H9 (cell line): ENCODE data around the gene DCAF10. TPM values are rescaled to one million over a fixed set of nuclear protein-coding genes. Genes with fewer than 3 reads are reported as not detected.

Experiments used
- DNase-seq: peaks from one replicate; pipeline ENCODE4 v3.0.0-alpha.2; 2017
- H2AFZ ChIP-seq: one replicate; pipeline ENCODE4 v1.6.1; 2013; ENCODE audit warnings: mild to moderate bottlenecking, low read length, control low read depth, moderate library complexity
- H2AK5ac ChIP-seq: 2 replicates; pipeline ENCODE4 v1.6.1; 2013; ENCODE audit warnings: low read length, control low read depth, mixed read lengths; ENCODE audit not compliant: insufficient read length
- H2BK120ac ChIP-seq: one replicate; pipeline ENCODE4 v1.6.1; 2013; ENCODE audit warnings: low read depth, mild to moderate bottlenecking, low read length, control low read depth, inconsistent platforms; ENCODE audit not compliant: poor library complexity, severe bottlenecking
- H2BK12ac ChIP-seq: 2 replicates; pipeline ENCODE4 v1.6.1; 2013; ENCODE audit warnings: low read length, control low read depth, mixed read lengths, low read depth; ENCODE audit not compliant: insufficient read length
- H2BK15ac ChIP-seq: 2 replicates; pipeline ENCODE4 v1.6.1; 2013; ENCODE audit warnings: low read depth, low read length, control low read depth
- H2BK20ac ChIP-seq: one replicate; pipeline ENCODE4 v1.6.1; 2013; ENCODE audit warnings: low read depth, mild to moderate bottlenecking, low read length, control low read depth, inconsistent platforms; ENCODE audit not compliant: poor library complexity, severe bottlenecking
- H2BK5ac ChIP-seq: 2 replicates; pipeline ENCODE4 v1.6.1; 2013; ENCODE audit warnings: low read length, control low read depth, mixed read lengths; ENCODE audit not compliant: insufficient read length
- H3K14ac ChIP-seq: 2 replicates; pipeline ENCODE4 v1.6.1; 2013; ENCODE audit warnings: low read length, control low read depth; ENCODE audit not compliant: insufficient read depth
- H3K18ac ChIP-seq: 2 replicates; pipeline ENCODE4 v1.6.1; 2013; ENCODE audit warnings: low read depth, mild to moderate bottlenecking, mixed read lengths, low read length, control low read depth; ENCODE audit not compliant: insufficient read length
- H3K23ac ChIP-seq: 2 replicates; pipeline ENCODE4 v1.6.1; 2013; ENCODE audit warnings: low read length, control low read depth, mixed read lengths, low read depth; ENCODE audit not compliant: insufficient read length
- H3K23me2 ChIP-seq: 2 replicates; pipeline ENCODE4 v1.6.1; 2013; ENCODE audit warnings: low read depth, mild to moderate bottlenecking, mixed read lengths, low read length, control low read depth; ENCODE audit not compliant: insufficient read length, poor library complexity, severe bottlenecking
- H3K27ac ChIP-seq: 2 replicates; pipeline ENCODE4 v1.5.1; 2013; ENCODE audit warnings: low read length, control low read depth, mixed read lengths, low read depth; ENCODE audit not compliant: insufficient read length
- H3K27me3 ChIP-seq: 2 replicates; pipeline ENCODE4 v1.6.1; 2013; ENCODE audit warnings: low read length, control low read depth, inconsistent platforms; ENCODE audit not compliant: insufficient read depth
- H3K4ac ChIP-seq: 2 replicates; pipeline ENCODE4 v1.6.1; 2013; ENCODE audit warnings: low read depth, mild to moderate bottlenecking, control low read depth, inconsistent platforms, low read length, moderate library complexity
- H3K4me1 ChIP-seq: 2 replicates; pipeline ENCODE4 v1.6.1; 2013; ENCODE audit warnings: low read length, control low read depth, inconsistent platforms; ENCODE audit not compliant: insufficient read depth
- H3K4me2 ChIP-seq: 2 replicates; pipeline ENCODE4 v1.6.1; 2013; ENCODE audit warnings: low read length, control low read depth, mixed read lengths; ENCODE audit not compliant: insufficient read length, insufficient read depth
- H3K56ac ChIP-seq: 2 replicates; pipeline ENCODE4 v1.6.1; 2013; ENCODE audit warnings: low read depth, mild to moderate bottlenecking, mixed read lengths, low read length, control low read depth; ENCODE audit not compliant: insufficient read length
- H3K79me1 ChIP-seq: 2 replicates; pipeline ENCODE4 v1.6.1; 2013; ENCODE audit warnings: low read depth, mild to moderate bottlenecking, moderate library complexity, low read length, control low read depth, inconsistent platforms; ENCODE audit not compliant: insufficient read depth, poor library complexity, severe bottlenecking
- H3K79me2 ChIP-seq: 2 replicates; pipeline ENCODE4 v1.6.1; 2013; ENCODE audit warnings: low read length, control low read depth, inconsistent platforms; ENCODE audit not compliant: insufficient read depth
- H3K9ac ChIP-seq: 2 replicates; pipeline ENCODE4 v1.6.1; 2013; ENCODE audit warnings: low read length, control low read depth, mixed read lengths; ENCODE audit not compliant: insufficient read length; ENCODE audit errors: extremely low read depth
- H3K9me3 ChIP-seq: one replicate; pipeline ENCODE4 v1.6.1; 2013; ENCODE audit warnings: low read depth, low read length, inconsistent platforms; ENCODE audit not compliant: control insufficient read depth
- H3T11ph ChIP-seq: one replicate; pipeline ENCODE4 v1.6.1; 2013; ENCODE audit warnings: mild to moderate bottlenecking, low read length, control low read depth, inconsistent platforms
- H4K20me1 ChIP-seq: one replicate; pipeline ENCODE4 v1.6.1; 2013; ENCODE audit not compliant: control insufficient read depth, insufficient read length, insufficient read depth
- H4K5ac ChIP-seq: 2 replicates; pipeline ENCODE4 v1.6.1; 2013; ENCODE audit warnings: low read depth, mild to moderate bottlenecking, mixed read lengths, low read length, control low read depth; ENCODE audit not compliant: insufficient read length
- H4K8ac ChIP-seq: replicated peaks from 2 replicates; pipeline ENCODE4 v1.6.1; 2013; ENCODE audit warnings: low read length, control low read depth, mixed read lengths, low read depth; ENCODE audit not compliant: insufficient read length
- H4K91ac ChIP-seq: 2 replicates; pipeline ENCODE4 v1.6.1; 2013; ENCODE audit warnings: low read depth, mild to moderate bottlenecking, moderate library complexity, mixed read lengths, low read length, control low read depth; ENCODE audit not compliant: insufficient read length
- H3K27ac Mint-ChIP-seq, 3 experiments: 2 replicates in 2 of 3; 3 replicates in 1 of 3; pipeline ENCODE4 v1.8.0; 2020 to 2021; ENCODE audit warnings: mixed read lengths in 3 of 3, mild to moderate bottlenecking in 1 of 3, moderate library complexity in 1 of 3
- H3K27me3 Mint-ChIP-seq: 2 replicates; pipeline ENCODE4 v1.8.0; 2021; ENCODE audit warnings: low read depth, mild to moderate bottlenecking, moderate library complexity, mixed read lengths
- H3K36me3 Mint-ChIP-seq, 3 experiments: 2 replicates in 2 of 3; 3 replicates in 1 of 3; pipeline ENCODE4 v1.8.0; 2020 to 2021; ENCODE audit warnings: low read depth in 3 of 3, mixed read lengths in 3 of 3; ENCODE audit not compliant: insufficient read depth in 1 of 3
- H3K4me1 Mint-ChIP-seq, 2 experiments: 2 replicates each; pipeline ENCODE4 v1.8.0; 2020; ENCODE audit warnings: mixed read lengths in 2 of 2
- H3K4me3 Mint-ChIP-seq, 2 experiments: 2 replicates in 1 of 2; 3 replicates in 1 of 2; pipeline ENCODE4 v1.8.0; 2020 to 2021; ENCODE audit warnings: mild to moderate bottlenecking in 2 of 2, mixed read lengths in 2 of 2, moderate library complexity in 1 of 2
- H3K9me3 Mint-ChIP-seq, 2 experiments: 2 replicates in 1 of 2; 3 replicates in 1 of 2; pipeline ENCODE4 v1.8.0; 2020; ENCODE audit warnings: mild to moderate bottlenecking in 2 of 2, mixed read lengths in 2 of 2, moderate library complexity in 1 of 2
- CTCF ChIP-seq: fragments of 200-600 bp; sonication (generic); conservative IDR thresholded peaks from 3 replicates; pipeline ENCODE4 v1.8.0; 2021; ENCODE audit warnings: antibody characterized with exemption, mild to moderate bottlenecking
- WGBS: extraction: QIAGEN DNeasy Blood & Tissue Kit; methylation state at CpG from one replicate; pipeline ENCODE4 v1.1.7; 2013; ENCODE audit warnings: missing lambda C conversion rate, low lambda C conversion rate, mixed read lengths; ENCODE audit not compliant: insufficient read length; ENCODE audit errors: extremely low coverage; 5-methylcytosine and 5-hydroxymethylcytosine counted together
- total RNA-seq: library from RNA; stranded (reverse); gene quantifications from 2 replicates; pipeline ENCODE4 v1.2.1, GENCODE V29; 2021

DCAF10 gene
- total RNA-seq, 1 experiment from 2014 or later, result 13.4 TPM

- no peak overlapping the region for H3K27ac ChIP-seq
- H3K4me1 Mint-ChIP-seq, result peaks cover 11 to 12% of the 10 kb centered on the region in 2 experiments
- no peaks in the 10 kb centered on the region for H3K79me1 ChIP-seq
- no peak overlapping the region for H4K91ac ChIP-seq
- H3K27ac Mint-ChIP-seq, result no peak overlapping the region
- H2AFZ ChIP-seq, result peak overlapping the region; percentile 51
- H2BK15ac ChIP-seq, result no peak overlapping the region
- no peak overlapping the region for H2BK5ac ChIP-seq
- H4K5ac ChIP-seq, result no peak overlapping the region
- peak overlapping the region; percentile 86 for H3K4me2 ChIP-seq
- no peak for TF ChIP-seq CTCF
- no peaks in the 10 kb centered on the region; the same call in 1 of the 2 replicates for H3K79me2 ChIP-seq
- no peak overlapping the region for H4K8ac ChIP-seq
- no peak overlapping the region for H3K14ac ChIP-seq
- no peak overlapping the region for H3K9ac ChIP-seq
- no peaks in the 10 kb centered on the region for H3K27me3 ChIP-seq
- no peaks in the 10 kb centered on the region for H3K4me1 ChIP-seq
- no peak for DNase-seq
- H3K56ac ChIP-seq, result no peak overlapping the region
- peaks cover 8% of the 10 kb centered on the region for H3K27me3 Mint-ChIP-seq
- no peak overlapping the region for H3K23ac ChIP-seq
- H3T11ph ChIP-seq, result no peak overlapping the region
- H3K36me3 Mint-ChIP-seq, result peaks cover 0 to 7% (median 2%) of the 10 kb centered on the region in 3 experiments; a peak in 3 of 7 replicates
- peaks cover 4% of the 10 kb centered on the region for H3K23me2 ChIP-seq
- H2AK5ac ChIP-seq, result no peak overlapping the region
- H3K4ac ChIP-seq, result no peak overlapping the region
- no peaks in the 10 kb centered on the region for H4K20me1 ChIP-seq
- WGBS, result no CpG with 5 or more reads among the region's 29 CpGs
- no peaks in the 10 kb centered on the region for H3K9me3 ChIP-seq
- H3K9me3 Mint-ChIP-seq, result peaks cover 0 to 5% of the 10 kb centered on the region in 2 experiments; a peak in 2 of 5 replicates
- peak overlapping the region; percentile 93 to 97 for H3K4me3 Mint-ChIP-seq
- no peak overlapping the region for H2BK12ac ChIP-seq
- H3K18ac ChIP-seq, result no peak overlapping the region
- no peak overlapping the region for H2BK20ac ChIP-seq
- no peak overlapping the region for H2BK120ac ChIP-seq
These were observed 47.7 kb upstream of the DCAF10 start for GRCh38 chr9:37752642-37753488.
